Omental fat pad (tissue), 4 donors: ENCODE measurements around the gene TIPRL. TPM values are rescaled to one million over a fixed set of nuclear protein-coding genes. Genes with fewer than 3 reads are reported as not detected.
"Not testable (repeated sequence)": the region's sequence is repeated elsewhere in the genome, so short reads cannot be mapped to it uniquely, and the experiment has no call there.

Experiments used
- ATAC-seq: fragments of 150-250 bp; one replicate; pipeline ENCODE4 v1.9.1; 2016; ENCODE audit warnings: mild to moderate bottlenecking, moderate library complexity; ENCODE audit not compliant: low FRiP score
- DNase-seq: peaks from one replicate; pipeline ENCODE4 v3.0.0-alpha.2; 2019; ENCODE audit warnings: low spot score
- CTCF ChIP-seq, 3 donors: fragments of 450-650 bp; IDR thresholded peaks; one replicate each; pipeline ENCODE4 v1.5.1; 2016 to 2017; ENCODE audit warnings: antibody characterized with exemption in 3 of 3, mild to moderate bottlenecking in 3 of 3, moderate library complexity in 2 of 3
- total RNA-seq, 4 donors: library from RNA; depleted of rRNA; stranded (reverse); fragments of >200 nt; gene quantifications; one replicate each; pipeline ENCODE4 v1.1.0, GENCODE V29; 2016

The TIPRL gene
- total RNA-seq, 4 donors from 2014 or later, result 18.6 to 30.0 (median 19.8) TPM

- DNase-seq (no peak), ATAC-seq (no peak)
- TF ChIP-seq CTCF (IDR thresholded peaks at IDR 0.05), result no peak
Observed at GRCh38 chr1:168172250-168172915, 6.4 kb upstream of the TIPRL start.

- DNase-seq, result no peak
- no peak for TF ChIP-seq CTCF (IDR thresholded peaks at IDR 0.05)
- no peak for ATAC-seq
Observed at GRCh38 chr1:168178227-168178637, 530 bp upstream of the TIPRL start.

- ATAC-seq (no peak), DNase-seq (no peak)
- TF ChIP-seq CTCF (IDR thresholded peaks at IDR 0.05), result no peak
Observed at GRCh38 chr1:168179438-168180147, 831 bp downstream of the TIPRL start.

GRCh38 chr1:168180148-168180524 lies 1.4 kb downstream of the TIPRL start:
- DNase-seq (no peak), ATAC-seq (no peak)
- TF ChIP-seq CTCF (IDR thresholded peaks at IDR 0.05), result no peak

GRCh38 chr1:168181063-168181720 lies 2.4 kb downstream of the TIPRL start:
- not testable (repeated sequence) for ATAC-seq, DNase-seq

- TF ChIP-seq CTCF (IDR thresholded peaks at IDR 0.05), result no peak
- ATAC-seq (no peak), DNase-seq (no peak)
Observed at GRCh38 chr1:168187177-168187576, 8.4 kb downstream of the TIPRL start.

GRCh38 chr1:168190403-168190802 lies 11.6 kb downstream of the TIPRL start:
- ATAC-seq, result no peak
- DNase-seq, result no peak
- no peak for TF ChIP-seq CTCF (IDR thresholded peaks at IDR 0.05)
